HepG2 (cell line): ENCODE data around the gene GNG7. TPM values are rescaled to one million over a fixed set of nuclear protein-coding genes. Genes with fewer than 3 reads are reported as not detected.

ENCODE experiments used
- BCL6 ChIP-seq: IDR thresholded peaks from 2 replicates; pipeline ENCODE4 v1.6.1; 2016; ENCODE audit warnings: missing genetic modification reagents, missing compliant biosample characterization
- ERF ChIP-seq: IDR thresholded peaks from 2 replicates; pipeline ENCODE4 v1.6.1; 2018; ENCODE audit warnings: missing biosample characterization, missing genetic modification reagents
- HDAC1 ChIP-seq: sonication (generic); formaldehyde crosslinking; IDR thresholded peaks from 2 replicates; pipeline ENCODE4 v1.5.1; 2020; ENCODE audit warnings: mild to moderate bottlenecking, missing genetic modification reagents
- HMG20B ChIP-seq: conservative IDR thresholded peaks from 2 replicates; pipeline ENCODE4 v1.6.1; 2016; ENCODE audit warnings: missing genetic modification reagents, missing compliant biosample characterization
- MEIS2 ChIP-seq: sonication (generic); formaldehyde crosslinking; IDR thresholded peaks from 2 replicates; pipeline ENCODE4 v1.9.0; 2021; ENCODE audit warnings: mild to moderate bottlenecking, missing genetic modification reagents
- MYC ChIP-seq: sonication (generic); formaldehyde crosslinking; IDR thresholded peaks from 2 replicates; pipeline ENCODE4 v1.9.0; 2021; ENCODE audit warnings: missing genetic modification reagents, borderline replicate concordance
- NCOA1 ChIP-seq: sonication (generic); formaldehyde crosslinking; IDR thresholded peaks from 2 replicates; pipeline ENCODE4 v1.9.0; 2021; ENCODE audit warnings: missing genetic modification reagents
- PAF1 ChIP-seq: IDR thresholded peaks from 2 replicates; pipeline ENCODE4 v1.6.1; 2016; ENCODE audit warnings: missing genetic modification reagents, missing compliant biosample characterization
- PHF5A ChIP-seq: IDR thresholded peaks from one replicate; pipeline ENCODE4 v1.6.1; 2018; ENCODE audit warnings: low read depth, missing genetic modification reagents; ENCODE audit not compliant: unreplicated experiment
- PLRG1 ChIP-seq: fragments of 450-650 bp; conservative IDR thresholded peaks from 2 replicates; pipeline ENCODE4 v1.6.1; 2016
- PPARG ChIP-seq: conservative IDR thresholded peaks from 2 replicates; pipeline ENCODE4 v1.6.1; 2016; ENCODE audit warnings: missing biosample characterization, missing genetic modification reagents
- RORA ChIP-seq: sonication (generic); formaldehyde crosslinking; IDR thresholded peaks from 2 replicates; pipeline ENCODE4 v1.5.0; 2020; ENCODE audit warnings: mild to moderate bottlenecking, missing genetic modification reagents, moderate library complexity
- SIN3B ChIP-seq: fragments of 150-350 bp; IDR thresholded peaks from 2 replicates; pipeline ENCODE4 v1.6.1; 2014; ENCODE audit warnings: low read length
- SMARCE1 ChIP-seq: fragments of 450-650 bp; IDR thresholded peaks from 2 replicates; pipeline ENCODE4 v1.6.1; 2017; ENCODE audit warnings: borderline replicate concordance
- SP1 ChIP-seq, 2 experiments: fragments of 450-650 bp in 1 of 2; sonication (generic) in 1 of 2; formaldehyde crosslinking in 1 of 2; IDR thresholded peaks; 2 replicates each; pipeline versions ENCODE4 v1.4.0 to v1.6.1; 2016 to 2020; ENCODE audit warnings: missing genetic modification reagents in 1 of 2
- SRF ChIP-seq: IDR thresholded peaks from 2 replicates; pipeline ENCODE4 v1.6.1; 2011; ENCODE audit warnings: mild to moderate bottlenecking, low read depth, low read length, moderate library complexity
- TAF1 ChIP-seq: sonication (generic); formaldehyde crosslinking; IDR thresholded peaks from 2 replicates; pipeline ENCODE4 v1.4.0; 2020; ENCODE audit warnings: missing genetic modification reagents
- YY1 ChIP-seq: IDR thresholded peaks from 2 replicates; pipeline ENCODE4 v1.6.1; 2011; ENCODE audit warnings: low read length, low read depth, moderate library complexity, mild to moderate bottlenecking; ENCODE audit not compliant: insufficient read depth, insufficient replicate concordance
- ZBTB20 ChIP-seq: sonication (generic); formaldehyde crosslinking; IDR thresholded peaks from 2 replicates; pipeline ENCODE4 v1.8.1; 2023; ENCODE audit warnings: missing genetic modification reagents, low read depth, mild to moderate bottlenecking, borderline replicate concordance
- ZBTB38 ChIP-seq: sonication (generic); formaldehyde crosslinking; IDR thresholded peaks from 2 replicates; pipeline ENCODE4 v1.5.1; 2020; ENCODE audit warnings: mild to moderate bottlenecking, missing genetic modification reagents
- ZBTB4 ChIP-seq: sonication (generic); formaldehyde crosslinking; IDR thresholded peaks from 2 replicates; pipeline ENCODE4 v1.4.0; 2020; ENCODE audit warnings: missing genetic modification reagents, mild to moderate bottlenecking, borderline replicate concordance
- ZBTB44 ChIP-seq: sonication (generic); formaldehyde crosslinking; IDR thresholded peaks from 2 replicates; pipeline ENCODE4 v1.4.0; 2020; ENCODE audit warnings: missing genetic modification reagents
- ZBTB7A ChIP-seq: sonication (generic); formaldehyde crosslinking; IDR thresholded peaks from 2 replicates; pipeline ENCODE4 v1.8.0; 2022; ENCODE audit warnings: mild to moderate bottlenecking, missing genetic modification reagents
- ZBTB7B ChIP-seq: sonication (generic); formaldehyde crosslinking; IDR thresholded peaks from 2 replicates; pipeline ENCODE4 v1.4.0; 2020; ENCODE audit warnings: missing genetic modification reagents
- ZGPAT ChIP-seq: IDR thresholded peaks from 2 replicates; pipeline ENCODE4 v1.6.1; 2016; ENCODE audit warnings: mild to moderate bottlenecking
- ZKSCAN1 ChIP-seq: fragments of 150-350 bp; IDR thresholded peaks from 2 replicates; pipeline ENCODE4 v1.6.1; 2014; ENCODE audit warnings: low read length
- ZNF44 ChIP-seq: sonication (generic); formaldehyde crosslinking; IDR thresholded peaks from 2 replicates; pipeline ENCODE4 v1.5.1; 2020; ENCODE audit warnings: mild to moderate bottlenecking, missing genetic modification reagents
- ZNF550 ChIP-seq: sonication (generic); formaldehyde crosslinking; IDR thresholded peaks from 2 replicates; pipeline ENCODE4 v1.4.0; 2020; ENCODE audit warnings: mild to moderate bottlenecking, missing genetic modification reagents, borderline replicate concordance
- polyA plus RNA-seq, 8 experiments: library from polyadenylated mRNA; depleted of rRNA in 3 of 8; stranded (reverse) in 7 of 8; unstranded in 1 of 8; fragments of >200 nt; fragmentation: Illumina TruSeq in 4 of 8; extraction: Trizol in 4 of 8; gene quantifications; 2 replicates each; pipeline versions ENCODE4 v1.2.1 to v1.2.3, GENCODE V29; 2011 to 2016; ENCODE audit warnings: low read depth in 4 of 8, missing spikeins in 1 of 8, mixed read lengths in 1 of 8; ENCODE audit not compliant: insufficient read depth in 1 of 8
- total RNA-seq, 5 experiments: library from RNA; depleted of rRNA; stranded (reverse); fragments of >200 nt; fragmentation: Illumina TruSeq; extraction: Trizol; gene quantifications; 2 replicates each; pipeline ENCODE4 v1.2.3, GENCODE V29; 2016; ENCODE audit warnings: low read depth in 1 of 5

The GNG7 gene
- total and polyA plus RNA-seq, 2 of the 13 experiments (the other 11 are each of a cell fraction or from before 2014, with no cell fraction given), result 1.4 to 3.3 TPM

GRCh38 chr19:2591537-2592291 lies 110.8 kb downstream of the GNG7 start (continued):
- TF ChIP-seq SMARCE1 (no peak), SP1 (IDR thresholded peaks at IDR 0.05) (no peak), SP1 (CRISPR knock-in tag; IDR thresholded peaks at IDR 0.05) (no peak), ZBTB7B (CRISPR knock-in tag) (no peak), ZGPAT (CRISPR knock-in tag) (peak; percentile 46; the same call in 1 of the 2 replicates), ZBTB44 (CRISPR knock-in tag) (no peak), PLRG1 (no peak), ZNF550 (CRISPR knock-in tag) (no peak), SRF (no peak), NCOA1 (CRISPR knock-in tag) (no peak), ZBTB38 (CRISPR knock-in tag) (no peak), YY1 (no peak), MEIS2 (CRISPR knock-in tag) (no peak), ZBTB4 (CRISPR knock-in tag) (no peak), ZKSCAN1 (no peak), TAF1 (CRISPR knock-in tag) (no peak), MYC (CRISPR knock-in tag) (no peak), HMG20B (CRISPR knock-in tag) (no peak), RORA (CRISPR knock-in tag) (no peak), PPARG (CRISPR knock-in tag) (peak; percentile 87), PAF1 (CRISPR knock-in tag) (no peak), PHF5A (no peak), ZBTB20 (CRISPR knock-in tag) (peak; percentile 62; the same call in 1 of the 2 replicates), ERF (CRISPR knock-in tag) (no peak), SIN3B (no peak), ZNF44 (CRISPR knock-in tag) (no peak), ZBTB7A (CRISPR knock-in tag) (no peak), HDAC1 (CRISPR knock-in tag) (no peak), BCL6 (CRISPR knock-in tag) (peak; percentile 70)
